ENCODE results near the gene APBA1.

APBA1 gene

GRCh38 chr9:69697475-69697874 is 25.3 kb upstream of the APBA1 start:
- no peak overlapping the region for H3K4me3 ChIP-seq (ENCODE audit: control insufficient read depth, low read depth, low read length)
- no peak for TF ChIP-seq CTCF (conservative IDR thresholded peaks at IDR 0.05; ENCODE audit: control insufficient read depth, insufficient read depth, low read depth, low read length)
- DNase-seq (ENCODE audit: low read depth), result no peak

DNA sequence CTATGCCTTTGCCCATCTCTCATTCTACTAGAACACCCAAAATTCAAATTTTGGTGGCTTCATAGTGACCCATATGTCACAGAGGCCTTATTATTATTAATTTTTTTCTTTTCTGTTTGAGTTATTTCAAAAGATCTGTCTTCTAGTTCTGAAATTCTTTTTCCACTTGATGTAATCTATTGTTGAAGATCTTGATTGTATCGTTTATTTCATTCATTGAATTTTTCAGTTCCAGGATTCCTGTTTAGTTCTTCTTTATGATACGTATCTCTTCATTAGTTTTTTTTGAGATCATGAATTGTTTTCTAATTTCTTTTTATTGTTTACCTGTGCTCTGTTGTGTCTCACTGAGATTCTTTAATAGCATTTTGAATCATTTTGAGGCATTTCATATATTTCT is 24.6 kb upstream of the APBA1 start:
- no peak for TF ChIP-seq CTCF (conservative IDR thresholded peaks at IDR 0.05; ENCODE audit: control insufficient read depth, insufficient read depth, low read depth, low read length)

DNA sequence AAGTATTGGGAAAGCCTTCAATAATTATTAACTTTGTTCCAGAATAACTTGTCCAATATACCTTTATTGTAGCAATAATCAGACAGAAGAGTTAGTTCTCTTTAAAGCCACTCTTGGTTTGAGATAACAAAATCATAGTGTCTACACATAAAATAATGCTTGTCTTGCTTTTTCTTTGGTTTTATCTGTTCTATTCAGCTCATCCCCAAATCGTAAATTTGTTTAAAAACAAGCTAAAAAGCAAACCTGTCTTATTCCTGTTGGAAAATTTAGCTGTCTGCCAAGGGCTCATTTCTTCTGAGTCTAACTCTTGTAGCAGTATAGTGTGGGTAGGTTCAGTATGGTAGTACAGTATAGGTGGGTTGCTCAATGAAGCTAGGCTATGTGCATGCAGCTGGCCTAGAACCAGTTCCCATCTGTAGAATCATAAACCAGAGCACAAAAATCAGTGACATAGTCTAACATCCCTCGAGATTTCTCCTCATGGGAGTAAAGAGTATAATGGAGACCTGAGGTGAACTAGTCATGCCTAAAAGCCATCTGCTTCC is 17.9 kb upstream of the APBA1 start:
- DNase-seq (ENCODE audit: low read depth), result no peak
- TF ChIP-seq CTCF (conservative IDR thresholded peaks at IDR 0.05; ENCODE audit: control insufficient read depth, insufficient read depth, low read depth, low read length), result no peak
- no peak overlapping the region for H3K4me3 ChIP-seq (ENCODE audit: control insufficient read depth, low read depth, low read length)

More for the DNA sequence above, 24.6 kb upstream of the APBA1 start:
- no peak overlapping the region for H3K4me3 ChIP-seq (ENCODE audit: control insufficient read depth, low read depth, low read length)
- DNase-seq (ENCODE audit: low read depth), result no peak

DNA sequence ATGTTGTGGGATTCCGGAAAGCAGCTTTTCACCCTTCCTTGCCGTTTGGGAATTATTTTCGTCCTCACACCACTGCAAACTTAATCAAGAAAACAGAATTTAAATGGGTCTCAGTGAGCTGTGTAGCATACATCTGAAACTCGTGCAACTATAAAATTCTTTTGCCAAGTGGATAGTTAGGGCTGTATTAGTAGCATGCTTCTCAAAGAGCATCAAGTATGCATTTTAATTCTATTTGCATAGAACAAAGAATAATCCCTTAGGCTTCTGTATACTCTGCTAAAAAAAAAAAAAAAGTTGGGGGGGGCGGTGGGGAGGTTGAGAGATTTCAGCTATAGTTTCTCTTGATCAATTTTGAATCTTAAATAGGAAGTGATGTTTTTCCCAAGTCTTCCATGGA is 11.8 kb upstream of the APBA1 start:
- no peak for TF ChIP-seq CTCF (conservative IDR thresholded peaks at IDR 0.05; ENCODE audit: control insufficient read depth, insufficient read depth, low read depth, low read length)
- no peak for DNase-seq (ENCODE audit: low read depth)
- H3K4me3 ChIP-seq (ENCODE audit: control insufficient read depth, low read depth, low read length), result no peak overlapping the region

GRCh38 chr9:69678843-69679538 is 6.8 kb upstream of the APBA1 start:
- no peak for TF ChIP-seq CTCF (conservative IDR thresholded peaks at IDR 0.05; ENCODE audit: control insufficient read depth, insufficient read depth, low read depth, low read length)
- no peak for DNase-seq (ENCODE audit: low read depth)
- H3K4me3 ChIP-seq (ENCODE audit: control insufficient read depth, low read depth, low read length), result no peak overlapping the region

GRCh38 chr9:69677931-69678330 is 5.8 kb upstream of the APBA1 start:
- no peak for DNase-seq (ENCODE audit: low read depth)
- no peak overlapping the region for H3K4me3 ChIP-seq (ENCODE audit: control insufficient read depth, low read depth, low read length)
- no peak for TF ChIP-seq CTCF (conservative IDR thresholded peaks at IDR 0.05; ENCODE audit: control insufficient read depth, insufficient read depth, low read depth, low read length)
